Stimulated activated CD4-positive, alpha-beta T cell treated with anti-CD3 and anti-CD28 coated beads, TNF-alpha, amount 100 ng/mL, for 1 hour (primary cell): Measurements from ENCODE around the gene SMPX.

ENCODE experiments used
- DNase-seq, 3 donors: peaks; one replicate each; pipeline ENCODE4 v3.0.0-alpha.2; 2020; ENCODE audit warnings: low read depth in 3 of 3, low spot score in 1 of 3

Gene SMPX

DNA sequence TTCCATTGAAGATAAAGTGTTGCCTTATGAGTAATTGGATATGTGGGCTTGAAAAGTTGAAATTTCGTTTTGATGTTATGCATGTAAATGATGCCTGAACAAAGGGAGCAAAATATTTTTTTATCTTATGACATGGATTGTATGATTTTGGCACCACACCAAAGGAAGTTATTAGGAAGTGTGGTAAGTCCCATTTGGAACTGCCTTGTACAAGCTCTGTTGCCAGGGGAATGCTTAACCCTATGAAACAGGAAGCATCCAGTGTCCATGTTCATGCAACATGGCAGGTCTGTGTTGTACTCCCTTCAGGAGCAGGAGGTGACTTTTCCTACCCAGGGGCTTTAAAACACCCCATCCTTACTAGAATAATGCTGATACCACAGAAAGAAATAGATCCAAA lies 13.2 kb downstream of the SMPX start:
- DNase-seq: no peak

DNA sequence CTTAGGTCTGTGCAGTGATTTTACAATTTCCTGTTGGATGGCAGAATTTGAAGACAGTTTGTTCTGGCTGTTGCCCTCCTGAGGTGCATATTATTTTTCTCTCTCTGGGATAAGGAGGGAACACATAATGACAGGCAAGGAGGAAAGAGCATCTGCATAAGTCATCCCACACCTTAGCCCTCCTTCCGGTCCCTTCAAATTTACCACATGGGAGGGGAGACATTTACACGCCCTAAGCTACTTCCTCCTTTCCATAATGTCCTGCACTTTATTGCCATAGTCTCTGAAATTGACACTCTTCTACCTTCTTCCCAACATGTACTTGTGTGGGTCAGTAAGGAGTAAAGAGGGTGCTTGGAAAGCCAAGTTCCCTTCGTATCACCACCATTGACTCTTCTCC lies 13.9 kb downstream of the SMPX start:
- DNase-seq: no peak

GRCh38 chrX:21741869-21742701 lies 15.8 kb downstream of the SMPX start:
- DNase-seq: no peak

DNA sequence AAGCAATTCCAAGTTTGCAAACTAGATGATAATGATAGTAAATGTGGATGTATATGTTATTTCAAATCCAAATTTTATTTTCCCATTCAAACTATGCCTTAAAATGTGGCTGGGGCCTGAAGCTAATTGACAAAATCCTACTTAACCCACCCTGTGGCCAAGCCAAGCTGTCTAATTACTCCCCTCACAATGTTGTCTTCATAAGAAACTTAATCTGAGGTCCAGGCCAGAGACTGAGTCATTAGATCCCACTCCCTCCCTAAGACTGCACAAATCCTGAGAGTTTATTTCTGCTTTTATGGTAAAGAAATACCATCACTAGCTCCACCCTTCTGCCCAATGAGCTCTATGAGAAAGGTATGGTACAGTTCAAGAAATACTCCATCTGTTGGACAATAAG lies 16.6 kb downstream of the SMPX start:
- no peak for DNase-seq

DNA sequence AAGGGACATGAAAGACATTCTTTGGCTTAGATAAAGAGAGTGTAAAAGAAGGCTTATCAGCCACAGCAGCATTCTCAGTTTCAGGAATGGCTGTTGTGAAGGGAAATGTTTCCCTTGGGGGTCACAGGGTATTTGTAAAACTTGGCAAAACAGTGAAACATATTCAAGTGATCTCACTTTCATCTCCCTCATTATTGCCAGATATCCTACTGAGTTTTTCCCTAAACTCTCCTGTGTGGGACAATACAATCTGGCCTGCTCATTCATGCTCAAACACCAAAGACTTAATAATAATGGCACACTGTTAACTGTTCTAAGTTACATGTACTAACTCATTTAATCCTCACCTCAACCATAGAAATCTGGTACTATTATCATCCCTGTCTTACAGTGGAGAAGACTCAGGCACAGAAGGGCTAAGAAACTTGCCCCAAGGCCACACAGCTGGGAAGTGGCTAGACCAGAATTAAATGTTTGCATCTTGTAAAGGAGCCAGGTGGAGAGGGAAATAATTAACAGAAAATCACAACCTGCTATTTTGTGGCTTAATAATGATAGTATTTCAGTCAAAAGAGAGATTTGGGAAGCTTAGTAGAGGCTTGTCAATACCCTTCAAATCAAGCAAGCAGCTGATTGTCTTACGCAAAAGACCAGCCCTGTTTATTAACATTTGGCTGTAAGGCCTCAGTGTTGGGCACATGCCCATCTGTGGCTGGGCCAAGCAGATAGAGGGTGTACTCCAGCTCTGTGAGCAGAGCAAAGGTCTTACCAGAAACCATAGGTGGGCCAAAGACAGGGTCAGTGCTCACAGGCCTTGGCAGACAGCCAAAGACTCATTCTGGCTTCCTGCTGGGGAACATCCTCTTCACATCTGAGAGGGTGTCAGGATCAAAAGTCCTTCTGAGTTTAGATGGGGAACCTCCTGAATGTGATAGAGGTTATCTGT lies 17.3 kb downstream of the SMPX start:
- no peak for DNase-seq

GRCh38 chrX:21738950-21739287 lies 19.0 kb downstream of the SMPX start:
- DNase-seq: no peak

GRCh38 chrX:21738210-21738949 lies 19.5 kb downstream of the SMPX start:
- DNase-seq: no peak

DNA sequence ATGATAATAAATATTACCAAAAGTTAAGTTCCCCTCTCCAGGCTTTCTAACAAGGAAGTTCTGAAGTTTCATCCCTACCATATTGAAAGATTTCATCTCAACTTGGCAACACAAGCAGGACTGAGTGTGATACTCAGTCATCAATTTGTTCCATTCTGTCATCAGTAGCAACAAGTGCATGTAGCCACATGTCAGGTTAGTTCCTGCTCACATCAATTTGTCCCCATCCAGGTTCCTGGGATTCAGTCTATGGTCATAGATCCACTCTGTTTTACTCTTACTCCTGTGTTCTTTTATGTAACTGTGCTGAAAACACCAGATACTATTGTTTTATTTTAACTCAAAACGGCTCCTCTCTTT lies 22.2 kb downstream of the SMPX start:
- no peak for DNase-seq

DNA sequence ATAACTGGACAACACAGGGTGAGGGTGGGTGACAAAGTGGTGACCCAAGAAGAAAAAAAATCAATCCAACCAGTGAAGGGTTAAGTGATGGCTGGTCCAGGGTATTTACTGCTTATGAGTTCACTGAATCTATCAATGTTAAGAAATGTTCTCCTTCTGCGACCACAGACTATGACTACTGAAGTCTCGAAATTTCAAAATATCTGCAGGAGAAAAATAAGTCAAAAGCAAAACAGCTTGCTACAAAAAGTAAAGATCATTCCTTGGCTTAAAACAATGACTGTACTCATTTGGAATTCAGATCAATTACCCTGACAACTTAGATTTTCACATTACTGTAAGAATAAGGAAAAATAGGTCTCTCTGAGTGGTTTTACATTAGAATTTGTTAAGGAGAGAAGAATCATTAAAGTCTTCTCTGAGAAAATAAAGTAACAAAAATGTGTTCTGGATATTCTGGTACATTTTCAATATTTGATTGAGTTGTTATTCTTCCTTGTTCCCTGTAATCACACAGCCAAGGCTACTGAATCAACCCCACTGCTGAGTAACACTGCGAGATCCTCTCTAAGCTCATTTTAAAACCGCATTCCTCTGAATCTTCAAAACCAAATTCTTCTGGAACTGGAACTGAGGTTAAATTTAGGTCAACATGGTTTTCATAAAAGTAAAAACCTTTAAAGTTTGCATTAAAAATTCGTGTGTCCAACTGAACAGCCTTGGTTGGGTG lies 22.7 kb downstream of the SMPX start:
- no peak for DNase-seq

DNA sequence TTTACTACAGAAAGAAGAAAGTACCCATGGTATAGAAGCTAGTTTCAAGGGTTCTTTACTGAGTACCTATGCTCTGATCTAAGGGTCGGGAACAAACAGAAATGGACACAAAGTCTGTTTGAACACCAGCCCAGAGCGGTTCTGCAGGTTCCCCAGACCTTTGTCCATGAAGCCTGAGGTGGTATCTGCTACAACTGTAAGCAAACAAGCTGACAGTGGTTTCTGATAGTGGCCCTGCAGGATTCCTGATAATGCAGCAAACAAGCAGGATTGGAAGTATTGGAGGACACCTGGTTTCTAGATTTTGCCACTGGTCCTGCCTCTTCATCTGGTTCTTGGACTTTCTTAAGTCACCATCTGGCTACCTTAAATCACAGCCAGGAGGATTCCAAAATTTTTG lies 23.7 kb downstream of the SMPX start:
- DNase-seq: no peak

DNA sequence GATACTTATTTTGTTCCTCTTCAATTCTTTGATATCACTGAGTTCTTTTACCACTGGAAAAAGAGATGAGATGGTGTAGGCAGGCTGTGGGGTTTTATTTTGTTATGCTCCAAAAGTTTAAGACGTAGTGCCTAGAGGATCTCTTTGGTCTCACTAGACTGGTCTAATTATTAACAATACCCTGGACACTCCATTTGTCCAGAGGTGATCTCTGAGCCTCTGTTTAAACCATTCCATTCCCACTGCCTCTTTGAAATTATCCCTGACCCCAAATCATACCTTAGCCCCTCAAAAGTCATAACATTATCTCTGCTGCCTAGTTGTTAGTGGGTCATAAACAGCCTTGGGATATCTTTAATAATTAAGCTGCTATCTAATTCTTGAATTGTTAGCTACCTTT lies 24.2 kb downstream of the SMPX start:
- no peak for DNase-seq

DNA sequence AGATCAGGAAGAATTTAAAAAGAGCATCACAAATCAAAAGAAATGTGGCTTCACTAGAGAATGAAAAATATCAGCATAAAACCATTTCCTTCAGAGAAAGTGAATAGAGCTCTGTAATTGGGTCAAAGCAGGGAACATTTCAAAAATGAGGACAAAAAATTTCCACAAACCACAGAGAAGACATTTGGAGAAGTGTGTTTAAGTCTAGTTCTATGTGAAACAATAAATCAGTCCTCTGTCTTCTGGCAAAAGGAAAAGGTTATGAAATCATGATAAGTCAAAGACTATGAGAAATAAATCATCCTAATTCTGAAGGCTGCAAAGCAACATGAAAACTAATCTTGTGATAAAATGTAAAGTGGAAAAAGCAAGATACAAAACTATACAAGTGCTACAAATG lies 27.9 kb downstream of the SMPX start:
- DNase-seq: no peak

- no peak for DNase-seq
Observed at GRCh38 chrX:21728276-21728968, 29.5 kb downstream of the SMPX start.

- DNase-seq: no peak
Observed at GRCh38 chrX:21725916-21726315, 32.0 kb downstream of the SMPX start.

GRCh38 chrX:21725496-21725895 lies 32.4 kb downstream of the SMPX start:
- no peak for DNase-seq

GRCh38 chrX:21723814-21724213 lies 34.1 kb downstream of the SMPX start:
- DNase-seq: no peak

GRCh38 chrX:21723084-21723483 lies 34.8 kb downstream of the SMPX start:
- DNase-seq: no peak

DNA sequence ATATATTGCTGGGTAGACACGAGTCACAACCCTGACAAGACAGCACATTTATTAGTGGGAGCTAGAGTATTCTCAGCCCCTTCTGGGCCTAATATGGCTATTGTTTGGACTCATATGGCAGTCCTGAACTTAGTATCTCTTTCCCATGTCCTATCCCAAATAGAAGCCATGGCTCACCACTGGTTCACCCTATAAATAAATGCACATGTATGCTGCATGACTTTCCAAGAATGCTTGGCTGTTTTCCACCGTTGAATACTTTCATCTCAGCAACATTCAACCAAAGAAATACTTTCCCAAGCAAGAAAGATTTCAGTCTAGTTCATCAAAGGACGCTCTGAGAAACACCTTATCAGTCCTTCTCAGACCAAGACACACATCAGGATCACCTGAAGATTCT lies 36.7 kb downstream of the SMPX start:
- DNase-seq: no peak

GRCh38 chrX:21718575-21718974 lies 39.3 kb downstream of the SMPX start:
- no peak for DNase-seq

- no peak for DNase-seq
Observed at GRCh38 chrX:21717802-21718201, 40.1 kb downstream of the SMPX start.

- no peak for DNase-seq
Observed at GRCh38 chrX:21715825-21716224, 42.1 kb downstream of the SMPX start.
